ENCODE results near the gene ST8SIA6.

Gene ST8SIA6

GRCh38 chr10:17386021-17386420 is 68.4 kb downstream of the ST8SIA6 start:
- Histone ChIP-seq H3K9ac (ENCODE audit: low read length) (no peak overlapping the region), H3K4me3 (ENCODE audit: low read length) (no peak overlapping the region)
- no peak for TF ChIP-seq CTCF (IDR thresholded peaks at IDR 0.05; ENCODE audit: low read depth, low read length)
- TF ChIP-seq EZH2phosphoT487 (IDR thresholded peaks at IDR 0.05; ENCODE audit: low read depth), result no peak

GRCh38 chr10:17385066-17385465 is 69.3 kb downstream of the ST8SIA6 start:
- no peaks in the 10 kb centered on the region for H4K20me1 ChIP-seq (ENCODE audit: insufficient read depth, low read length)
- TF ChIP-seq EZH2phosphoT487 (IDR thresholded peaks at IDR 0.05; ENCODE audit: low read depth), result no peak
- TF ChIP-seq CTCF (IDR thresholded peaks at IDR 0.05; ENCODE audit: low read depth, low read length), result no peak
- H3K9ac ChIP-seq (ENCODE audit: low read length), result no peak overlapping the region
- no peaks in the 10 kb centered on the region for H3K9me3 ChIP-seq (ENCODE audit: insufficient read depth, low read length)
- no peak overlapping the region for H2AFZ ChIP-seq (ENCODE audit: low read depth, low read length)
- no peak overlapping the region for H3K4me3 ChIP-seq (ENCODE audit: low read length)
- H3K36me3 ChIP-seq (replicated peaks; ENCODE audit: low read depth, low read length), result no peaks in the 10 kb centered on the region
- H3K27me3 ChIP-seq (ENCODE audit: low read depth, low read length), result no peaks in the 10 kb centered on the region
- no peak overlapping the region for H3K4me2 ChIP-seq (ENCODE audit: low read length)
- no peaks in the 10 kb centered on the region for H3K79me2 ChIP-seq (ENCODE audit: low read length)
- H3K4me1 ChIP-seq (ENCODE audit: low read length), result no peaks in the 10 kb centered on the region
- H3K27ac ChIP-seq (ENCODE audit: low read length), result no peak overlapping the region

More at GRCh38 chr10:17386021-17386420, 68.4 kb downstream of the ST8SIA6 start:
- H3K4me2 ChIP-seq (ENCODE audit: low read length), result no peak overlapping the region
- H3K36me3 ChIP-seq (replicated peaks; ENCODE audit: low read depth, low read length), result no peaks in the 10 kb centered on the region
- H3K9me3 ChIP-seq (ENCODE audit: insufficient read depth, low read length), result no peaks in the 10 kb centered on the region
- no peaks in the 10 kb centered on the region for H3K27me3 ChIP-seq (ENCODE audit: low read depth, low read length)
- no peaks in the 10 kb centered on the region for H4K20me1 ChIP-seq (ENCODE audit: insufficient read depth, low read length)
- no peaks in the 10 kb centered on the region for H3K79me2 ChIP-seq (ENCODE audit: low read length)
- no peaks in the 10 kb centered on the region for H3K4me1 ChIP-seq (ENCODE audit: low read length)
- no peak overlapping the region for H2AFZ ChIP-seq (ENCODE audit: low read depth, low read length)
- no peak overlapping the region for H3K27ac ChIP-seq (ENCODE audit: low read length)

GRCh38 chr10:17383801-17384555 is 70.4 kb downstream of the ST8SIA6 start:
- TF ChIP-seq CTCF (IDR thresholded peaks at IDR 0.05; ENCODE audit: low read depth, low read length), result no peak
- no peak for TF ChIP-seq EZH2phosphoT487 (IDR thresholded peaks at IDR 0.05; ENCODE audit: low read depth)
- Histone ChIP-seq H2AFZ (ENCODE audit: low read depth, low read length) (no peak overlapping the region), H3K4me1 (ENCODE audit: low read length) (no peaks in the 10 kb centered on the region), H3K36me3 (replicated peaks; ENCODE audit: low read depth, low read length) (no peaks in the 10 kb centered on the region), H3K27me3 (ENCODE audit: low read depth, low read length) (no peaks in the 10 kb centered on the region), H3K9ac (ENCODE audit: low read length) (no peak overlapping the region), H3K9me3 (ENCODE audit: insufficient read depth, low read length) (no peaks in the 10 kb centered on the region), H3K79me2 (ENCODE audit: low read length) (no peaks in the 10 kb centered on the region), H3K4me2 (ENCODE audit: low read length) (no peak overlapping the region), H3K27ac (ENCODE audit: low read length) (no peak overlapping the region), H4K20me1 (ENCODE audit: insufficient read depth, low read length) (no peaks in the 10 kb centered on the region), H3K4me3 (ENCODE audit: low read length) (no peak overlapping the region)

GRCh38 chr10:17381502-17382142 is 72.8 kb downstream of the ST8SIA6 start:
- no peaks in the 10 kb centered on the region for H3K79me2 ChIP-seq (ENCODE audit: low read length)
- H4K20me1 ChIP-seq (ENCODE audit: insufficient read depth, low read length), result no peaks in the 10 kb centered on the region
- H3K9ac ChIP-seq (ENCODE audit: low read length), result no peak overlapping the region
- H3K4me2 ChIP-seq (ENCODE audit: low read length), result no peak overlapping the region
- no peak overlapping the region for H3K4me3 ChIP-seq (ENCODE audit: low read length)
- no peak overlapping the region for H2AFZ ChIP-seq (ENCODE audit: low read depth, low read length)
- H3K27ac ChIP-seq (ENCODE audit: low read length), result no peak overlapping the region
- H3K27me3 ChIP-seq (ENCODE audit: low read depth, low read length), result no peaks in the 10 kb centered on the region
- no peaks in the 10 kb centered on the region for H3K4me1 ChIP-seq (ENCODE audit: low read length)
- H3K9me3 ChIP-seq (ENCODE audit: insufficient read depth, low read length), result no peaks in the 10 kb centered on the region
- H3K36me3 ChIP-seq (replicated peaks; ENCODE audit: low read depth, low read length), result no peaks in the 10 kb centered on the region
- TF ChIP-seq EZH2phosphoT487 (IDR thresholded peaks at IDR 0.05; ENCODE audit: low read depth) (no peak), CTCF (IDR thresholded peaks at IDR 0.05; ENCODE audit: low read depth, low read length) (no peak)
